ENCODE data around the gene CDKAL1.
A peak's percentile ranks its signal among the peaks of the same experiment; 100 is the strongest.

CDKAL1 gene

DNA sequence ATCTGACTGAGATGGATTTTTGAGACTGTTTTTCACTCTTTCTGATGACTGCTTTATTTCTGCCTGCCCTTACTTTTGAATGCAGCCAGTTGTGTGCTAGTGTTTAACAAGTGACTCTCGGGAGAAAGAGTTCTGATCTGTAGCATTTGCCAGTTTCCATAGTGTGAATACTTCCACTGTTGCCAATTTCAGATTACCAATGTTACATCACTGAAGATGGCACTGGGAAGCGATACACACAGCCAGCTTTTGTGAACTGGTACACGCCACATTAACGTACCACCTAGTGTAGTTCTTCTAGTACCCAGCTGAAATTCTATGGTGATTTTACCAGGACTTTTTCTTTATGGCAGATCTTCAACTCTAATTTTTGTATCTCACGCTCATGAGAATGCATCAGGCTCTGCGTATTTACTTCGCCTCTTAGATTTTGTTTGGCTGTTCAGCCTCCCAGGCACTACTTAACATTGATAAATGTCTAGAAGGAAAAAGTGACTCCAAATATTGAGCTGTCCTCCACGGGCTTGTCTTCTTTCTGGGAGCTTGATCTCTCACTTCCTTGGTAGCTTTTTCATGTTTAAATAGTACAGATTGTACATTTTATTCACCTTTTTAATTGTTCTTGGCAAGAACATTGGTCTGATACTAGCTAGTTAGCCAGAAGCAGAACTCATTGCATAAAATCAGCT is 537.7 kb downstream of the CDKAL1 start:
- TF ChIP-seq, protein P1, sequence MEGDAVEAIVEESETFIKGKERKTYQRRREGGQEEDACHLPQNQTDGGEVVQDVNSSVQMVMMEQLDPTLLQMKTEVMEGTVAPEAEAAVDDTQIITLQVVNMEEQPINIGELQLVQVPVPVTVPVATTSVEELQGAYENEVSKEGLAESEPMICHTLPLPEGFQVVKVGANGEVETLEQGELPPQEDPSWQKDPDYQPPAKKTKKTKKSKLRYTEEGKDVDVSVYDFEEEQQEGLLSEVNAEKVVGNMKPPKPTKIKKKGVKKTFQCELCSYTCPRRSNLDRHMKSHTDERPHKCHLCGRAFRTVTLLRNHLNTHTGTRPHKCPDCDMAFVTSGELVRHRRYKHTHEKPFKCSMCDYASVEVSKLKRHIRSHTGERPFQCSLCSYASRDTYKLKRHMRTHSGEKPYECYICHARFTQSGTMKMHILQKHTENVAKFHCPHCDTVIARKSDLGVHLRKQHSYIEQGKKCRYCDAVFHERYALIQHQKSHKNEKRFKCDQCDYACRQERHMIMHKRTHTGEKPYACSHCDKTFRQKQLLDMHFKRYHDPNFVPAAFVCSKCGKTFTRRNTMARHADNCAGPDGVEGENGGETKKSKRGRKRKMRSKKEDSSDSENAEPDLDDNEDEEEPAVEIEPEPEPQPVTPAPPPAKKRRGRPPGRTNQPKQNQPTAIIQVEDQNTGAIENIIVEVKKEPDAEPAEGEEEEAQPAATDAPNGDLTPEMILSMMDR (conservative IDR thresholded peaks at IDR 0.05; ENCODE audit: low read depth, low read length) = no peak
- no peak for DNase-seq (ENCODE audit: low read depth)
- no peak overlapping the region for H3K4me3 ChIP-seq (ENCODE audit: low read depth, low read length)

DNA sequence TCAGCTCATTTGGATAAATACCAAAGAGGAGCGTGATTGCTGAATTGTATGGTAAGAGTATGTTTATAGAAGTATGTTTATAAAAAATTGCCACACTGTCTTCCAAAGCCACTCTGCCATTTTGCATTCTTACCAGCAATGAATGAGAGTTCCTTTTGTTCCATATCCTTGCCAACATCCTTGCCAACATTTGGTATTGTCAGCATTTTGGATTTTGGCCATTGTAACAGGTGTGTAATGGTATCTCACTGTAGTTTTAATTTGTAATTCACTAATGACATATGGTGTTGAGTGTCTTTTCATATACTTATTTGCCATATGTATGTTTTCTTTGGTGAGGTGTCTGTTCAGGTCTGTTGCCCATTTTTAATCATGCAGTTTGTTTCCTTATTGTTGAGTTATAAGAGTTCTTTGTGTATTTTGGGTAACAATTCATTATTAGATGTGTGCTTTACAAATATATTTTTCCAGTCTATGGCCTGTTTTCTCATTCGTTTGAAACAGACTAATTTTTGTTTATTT is 539.1 kb downstream of the CDKAL1 start:
- TF ChIP-seq, protein P1 (conservative IDR thresholded peaks at IDR 0.05; ENCODE audit: low read depth, low read length) = no peak
- DNase-seq (ENCODE audit: low read depth) = no peak
- no peak overlapping the region for H3K4me3 ChIP-seq (ENCODE audit: low read depth, low read length)

GRCh38 chr6:21074484-21074883 is 540.2 kb downstream of the CDKAL1 start:
- TF ChIP-seq, protein P1 (conservative IDR thresholded peaks at IDR 0.05; ENCODE audit: low read depth, low read length) = no peak
- DNase-seq (ENCODE audit: low read depth) = no peak
- H3K4me3 ChIP-seq (ENCODE audit: low read depth, low read length) = no peak overlapping the region

DNA sequence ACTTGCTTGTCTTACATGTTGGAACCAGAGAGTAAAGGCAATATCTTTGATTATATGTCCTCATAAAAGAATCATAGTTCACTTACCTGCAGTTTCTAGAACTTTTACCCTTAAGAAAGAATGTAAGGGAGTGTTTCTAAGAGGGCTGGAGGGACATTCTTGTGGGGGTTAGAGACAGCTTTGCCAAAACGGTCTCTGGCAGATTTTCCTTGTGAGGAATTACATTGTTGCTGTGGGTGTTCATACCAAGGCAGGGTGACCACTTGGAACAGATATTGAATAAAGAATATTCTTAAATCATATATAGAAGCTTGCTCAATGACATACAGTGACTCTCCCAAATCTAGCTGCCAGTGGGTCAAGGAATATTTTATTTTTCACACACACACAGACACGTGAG is 541.7 kb downstream of the CDKAL1 start:
- no peak overlapping the region for H3K4me3 ChIP-seq (ENCODE audit: low read depth, low read length)
- DNase-seq (ENCODE audit: low read depth) = no peak

DNA sequence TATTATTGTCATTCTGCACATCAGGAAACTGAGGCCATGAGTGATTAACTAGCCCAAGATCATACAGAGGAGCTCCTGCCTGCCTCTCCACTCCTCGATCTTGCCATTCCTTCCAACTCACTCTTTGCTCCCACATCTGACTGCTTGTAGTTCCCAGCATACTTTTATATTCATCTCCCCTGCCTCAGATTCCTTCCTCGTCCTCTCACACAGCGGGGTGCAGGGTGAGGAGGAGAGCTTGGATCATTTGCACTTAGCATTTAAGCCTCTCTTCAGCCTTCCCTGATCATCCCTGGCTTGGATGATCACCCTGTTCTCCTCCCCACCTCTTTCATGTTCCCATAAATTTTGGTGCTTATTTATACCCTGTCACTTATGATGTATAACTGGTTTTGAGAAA is 544.2 kb downstream of the CDKAL1 start:
- H3K4me3 ChIP-seq (ENCODE audit: low read depth, low read length) = no peak overlapping the region
- DNase-seq (ENCODE audit: low read depth) = no peak
- TF ChIP-seq, protein P1 (conservative IDR thresholded peaks at IDR 0.05; ENCODE audit: low read depth, low read length) = no peak

More for the DNA sequence above, 541.7 kb downstream of the CDKAL1 start:
- TF ChIP-seq, protein P1 (conservative IDR thresholded peaks at IDR 0.05; ENCODE audit: low read depth, low read length) = no peak

DNA sequence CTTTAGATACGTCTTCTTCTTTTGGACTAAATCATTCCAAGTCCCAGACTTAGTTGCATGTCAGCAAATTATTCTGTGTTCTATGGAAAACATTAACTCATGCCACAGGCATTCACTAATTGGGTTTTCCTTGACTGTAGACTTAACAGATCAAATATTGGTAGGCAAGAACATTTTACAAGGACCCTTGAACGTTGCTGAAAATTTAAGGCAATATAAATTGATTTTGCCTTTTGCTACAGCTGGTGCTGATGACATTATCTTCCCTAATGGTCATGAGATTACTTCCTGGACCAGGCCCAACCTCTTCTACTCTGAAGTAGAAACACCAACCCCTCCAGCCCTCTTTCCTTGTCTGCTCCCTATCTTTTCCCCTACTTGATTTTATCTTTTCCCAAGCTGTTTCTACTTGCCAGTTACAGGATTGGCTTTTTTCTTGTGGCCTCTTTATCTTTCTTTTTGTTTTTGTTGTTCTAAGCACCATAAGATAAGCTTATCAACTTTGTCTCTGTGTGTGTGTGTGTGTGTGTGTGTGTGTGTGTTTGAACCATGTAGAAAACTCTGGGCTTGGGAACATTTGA is 545.3 kb downstream of the CDKAL1 start:
- peak; percentile 29 for DNase-seq (ENCODE audit: low read depth)
- TF ChIP-seq, protein P1 (conservative IDR thresholded peaks at IDR 0.05; ENCODE audit: low read depth, low read length) = no peak
- no peak overlapping the region for H3K4me3 ChIP-seq (ENCODE audit: low read depth, low read length)

DNA sequence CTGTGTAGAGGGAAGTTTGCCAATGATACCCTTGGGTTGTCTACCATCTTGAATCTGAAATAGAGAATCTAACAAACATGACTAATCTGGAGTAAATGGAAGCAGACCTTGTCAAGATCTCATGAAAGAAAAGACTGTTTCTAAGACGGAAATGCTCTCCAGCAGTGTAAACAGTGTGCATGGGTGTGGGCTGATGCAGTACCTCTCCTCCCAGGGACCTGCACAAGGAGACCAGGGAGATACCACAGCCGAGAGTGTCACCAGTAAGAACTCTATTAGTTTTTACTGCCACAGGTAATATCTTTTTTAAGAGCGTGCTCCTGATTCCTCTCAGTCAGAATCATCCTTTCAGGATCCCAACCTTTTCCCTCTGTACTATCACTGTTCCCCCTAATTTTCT is 546.0 kb downstream of the CDKAL1 start:
- no peak overlapping the region for H3K4me3 ChIP-seq (ENCODE audit: low read depth, low read length)
- TF ChIP-seq, protein P1 (conservative IDR thresholded peaks at IDR 0.05; ENCODE audit: low read depth, low read length) = no peak
- no peak for DNase-seq (ENCODE audit: low read depth)

Measured in choroid plexus epithelial cell (primary cell).